ENCODE measurements around the gene ID2. TPM values are rescaled to one million over a fixed set of nuclear protein-coding genes. Genes with fewer than 3 reads are reported as not detected.

Gene ID2
- total and polyA plus RNA-seq, 4 donors: 149 to 488 (median 245) TPM

DNA sequence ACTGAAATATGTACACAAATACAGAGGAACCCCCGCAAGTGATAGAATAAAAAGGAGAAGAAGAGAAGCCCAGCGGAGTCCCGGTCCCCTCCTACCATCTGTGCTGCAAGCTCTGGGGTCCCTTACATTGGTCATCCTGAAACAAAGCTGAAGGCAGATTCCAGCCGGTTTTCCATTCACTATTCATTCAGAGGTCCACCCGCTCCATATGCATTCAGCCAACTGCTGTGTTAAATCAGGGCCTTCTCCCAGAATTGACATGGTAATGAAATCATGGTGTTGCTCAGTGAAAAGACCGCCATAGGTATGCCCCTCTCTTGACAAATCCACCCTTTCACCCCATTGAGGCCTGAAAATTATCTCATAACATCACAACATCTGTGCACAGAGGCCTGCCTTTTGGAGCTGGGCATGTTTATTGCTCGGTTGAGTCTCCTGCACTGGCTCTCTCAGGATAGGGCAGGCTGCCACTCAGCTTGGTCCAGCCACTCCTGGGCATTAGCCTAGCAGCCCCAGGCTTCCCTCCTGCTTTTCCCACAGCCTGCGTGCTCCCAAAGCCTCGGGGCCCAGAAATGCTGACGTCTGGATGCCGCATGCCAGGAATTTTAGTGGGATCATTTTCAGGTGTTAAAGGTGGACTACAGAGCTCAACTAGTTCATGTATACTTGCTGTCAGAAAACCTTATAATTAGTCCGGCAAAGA is 39.3 kb upstream of the ID2 start:
- TF ChIP-seq, protein P1, sequence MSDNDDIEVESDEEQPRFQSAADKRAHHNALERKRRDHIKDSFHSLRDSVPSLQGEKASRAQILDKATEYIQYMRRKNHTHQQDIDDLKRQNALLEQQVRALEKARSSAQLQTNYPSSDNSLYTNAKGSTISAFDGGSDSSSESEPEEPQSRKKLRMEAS (IDR thresholded peaks at IDR 0.05): no peak
- no peak for TF ChIP-seq NR2F2 (IDR thresholded peaks at IDR 0.05)
- TF ChIP-seq HNF4A (conservative IDR thresholded peaks at IDR 0.05): no peak
- TF ChIP-seq, protein P2, sequence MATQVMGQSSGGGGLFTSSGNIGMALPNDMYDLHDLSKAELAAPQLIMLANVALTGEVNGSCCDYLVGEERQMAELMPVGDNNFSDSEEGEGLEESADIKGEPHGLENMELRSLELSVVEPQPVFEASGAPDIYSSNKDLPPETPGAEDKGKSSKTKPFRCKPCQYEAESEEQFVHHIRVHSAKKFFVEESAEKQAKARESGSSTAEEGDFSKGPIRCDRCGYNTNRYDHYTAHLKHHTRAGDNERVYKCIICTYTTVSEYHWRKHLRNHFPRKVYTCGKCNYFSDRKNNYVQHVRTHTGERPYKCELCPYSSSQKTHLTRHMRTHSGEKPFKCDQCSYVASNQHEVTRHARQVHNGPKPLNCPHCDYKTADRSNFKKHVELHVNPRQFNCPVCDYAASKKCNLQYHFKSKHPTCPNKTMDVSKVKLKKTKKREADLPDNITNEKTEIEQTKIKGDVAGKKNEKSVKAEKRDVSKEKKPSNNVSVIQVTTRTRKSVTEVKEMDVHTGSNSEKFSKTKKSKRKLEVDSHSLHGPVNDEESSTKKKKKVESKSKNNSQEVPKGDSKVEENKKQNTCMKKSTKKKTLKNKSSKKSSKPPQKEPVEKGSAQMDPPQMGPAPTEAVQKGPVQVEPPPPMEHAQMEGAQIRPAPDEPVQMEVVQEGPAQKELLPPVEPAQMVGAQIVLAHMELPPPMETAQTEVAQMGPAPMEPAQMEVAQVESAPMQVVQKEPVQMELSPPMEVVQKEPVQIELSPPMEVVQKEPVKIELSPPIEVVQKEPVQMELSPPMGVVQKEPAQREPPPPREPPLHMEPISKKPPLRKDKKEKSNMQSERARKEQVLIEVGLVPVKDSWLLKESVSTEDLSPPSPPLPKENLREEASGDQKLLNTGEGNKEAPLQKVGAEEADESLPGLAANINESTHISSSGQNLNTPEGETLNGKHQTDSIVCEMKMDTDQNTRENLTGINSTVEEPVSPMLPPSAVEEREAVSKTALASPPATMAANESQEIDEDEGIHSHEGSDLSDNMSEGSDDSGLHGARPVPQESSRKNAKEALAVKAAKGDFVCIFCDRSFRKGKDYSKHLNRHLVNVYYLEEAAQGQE (IDR thresholded peaks at IDR 0.05): no peak
- no peak for TF ChIP-seq EGR1 (IDR thresholded peaks at IDR 0.05; ENCODE audit: low read depth in 2 of 2)
- no peak for TF ChIP-seq RAD21 (IDR thresholded peaks at IDR 0.05)
- TF ChIP-seq, protein P3, sequence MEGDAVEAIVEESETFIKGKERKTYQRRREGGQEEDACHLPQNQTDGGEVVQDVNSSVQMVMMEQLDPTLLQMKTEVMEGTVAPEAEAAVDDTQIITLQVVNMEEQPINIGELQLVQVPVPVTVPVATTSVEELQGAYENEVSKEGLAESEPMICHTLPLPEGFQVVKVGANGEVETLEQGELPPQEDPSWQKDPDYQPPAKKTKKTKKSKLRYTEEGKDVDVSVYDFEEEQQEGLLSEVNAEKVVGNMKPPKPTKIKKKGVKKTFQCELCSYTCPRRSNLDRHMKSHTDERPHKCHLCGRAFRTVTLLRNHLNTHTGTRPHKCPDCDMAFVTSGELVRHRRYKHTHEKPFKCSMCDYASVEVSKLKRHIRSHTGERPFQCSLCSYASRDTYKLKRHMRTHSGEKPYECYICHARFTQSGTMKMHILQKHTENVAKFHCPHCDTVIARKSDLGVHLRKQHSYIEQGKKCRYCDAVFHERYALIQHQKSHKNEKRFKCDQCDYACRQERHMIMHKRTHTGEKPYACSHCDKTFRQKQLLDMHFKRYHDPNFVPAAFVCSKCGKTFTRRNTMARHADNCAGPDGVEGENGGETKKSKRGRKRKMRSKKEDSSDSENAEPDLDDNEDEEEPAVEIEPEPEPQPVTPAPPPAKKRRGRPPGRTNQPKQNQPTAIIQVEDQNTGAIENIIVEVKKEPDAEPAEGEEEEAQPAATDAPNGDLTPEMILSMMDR (IDR thresholded peaks at IDR 0.05; ENCODE audit: low read depth, low read length, missing input control): no peak
- peaks cover 0 to 2% (median 0%) of the 10 kb centered on the region in 4 donors for H3K36me3 ChIP-seq (ENCODE audit: control insufficient read depth in 4 of 4, insufficient read depth in 3 of 4, low read depth in 1 of 4, low read length in 3 of 4)
- WGBS: 94% methylated on average over 12 of the region's 12 CpGs
- H3K27me3 ChIP-seq (ENCODE audit: control insufficient read depth in 4 of 4, insufficient read depth in 4 of 4, low read length in 3 of 4): no peaks in the 10 kb centered on the region
- no peak for DNase-seq (ENCODE audit: low spot score)
- no peak overlapping the region for H3K27ac ChIP-seq (ENCODE audit: low read depth in 1 of 2, low read length in 2 of 2)
- H3K9ac ChIP-seq (ENCODE audit: low read depth in 1 of 2, low read length in 2 of 2): no peak overlapping the region
- H3K4me3 ChIP-seq (ENCODE audit: low read depth in 1 of 3, low read length in 3 of 3): no peak overlapping the region
- no peaks in the 10 kb centered on the region for H3K9me3 ChIP-seq (ENCODE audit: control insufficient read depth in 4 of 4, low read length in 3 of 4)
- no peaks in the 10 kb centered on the region for H3K4me1 ChIP-seq (ENCODE audit: control insufficient read depth in 4 of 4, insufficient read depth in 4 of 4, low read length in 3 of 4)

DNA sequence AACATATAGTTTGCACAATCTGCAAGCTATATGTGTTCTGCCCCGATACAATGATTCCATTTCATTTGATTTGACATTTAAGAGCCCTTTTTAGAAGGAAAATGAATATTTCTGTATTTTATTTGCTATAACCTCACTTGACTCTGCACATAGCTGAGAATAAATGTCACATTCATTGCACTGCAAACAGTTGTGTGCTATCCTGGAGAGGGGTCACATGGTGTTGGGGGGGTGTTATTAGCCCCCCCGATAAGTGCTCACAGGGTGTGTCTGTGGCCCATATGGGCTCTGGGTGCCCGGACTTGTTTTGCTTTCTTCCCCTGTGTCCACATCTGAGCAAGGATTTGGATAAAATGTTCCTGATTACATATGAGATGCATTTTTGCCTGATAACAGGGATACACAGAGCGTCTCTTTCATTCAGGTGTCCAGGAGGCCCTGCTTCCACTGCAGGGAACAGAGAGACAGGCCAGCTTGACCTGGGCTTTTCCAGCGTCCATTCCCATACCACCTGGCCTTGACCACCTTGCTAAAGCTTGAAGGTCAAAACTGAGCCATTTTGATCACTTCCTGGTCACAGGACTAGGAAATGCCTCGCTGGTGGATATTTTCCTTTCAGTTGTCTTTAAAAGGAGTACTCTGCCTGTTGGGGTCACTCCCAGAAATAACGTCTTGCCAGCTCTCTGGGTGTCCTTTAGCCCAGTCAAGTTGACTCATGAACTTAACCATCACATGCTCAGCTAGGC is 38.4 kb upstream of the ID2 start:
- H3K27ac ChIP-seq (ENCODE audit: low read depth in 1 of 2, low read length in 2 of 2): no peak overlapping the region
- TF ChIP-seq TAF1 (conservative IDR thresholded peaks at IDR 0.05) (no peak), NR2F2 (IDR thresholded peaks at IDR 0.05) (no peak), RAD21 (IDR thresholded peaks at IDR 0.05) (no peak), HNF4A (conservative IDR thresholded peaks at IDR 0.05) (no peak), HNF4G (IDR thresholded peaks at IDR 0.05) (no peak), SP1 (IDR thresholded peaks at IDR 0.05) (no peak), FOXA1 (IDR thresholded peaks at IDR 0.05) (no peak), EGR1 (IDR thresholded peaks at IDR 0.05; ENCODE audit: low read depth in 2 of 2) (no peak)
- TF ChIP-seq, protein P2 (IDR thresholded peaks at IDR 0.05): no peak
- TF ChIP-seq, protein P3 (IDR thresholded peaks at IDR 0.05; ENCODE audit: low read depth, low read length, missing input control): no peak
- TF ChIP-seq, protein P4, sequence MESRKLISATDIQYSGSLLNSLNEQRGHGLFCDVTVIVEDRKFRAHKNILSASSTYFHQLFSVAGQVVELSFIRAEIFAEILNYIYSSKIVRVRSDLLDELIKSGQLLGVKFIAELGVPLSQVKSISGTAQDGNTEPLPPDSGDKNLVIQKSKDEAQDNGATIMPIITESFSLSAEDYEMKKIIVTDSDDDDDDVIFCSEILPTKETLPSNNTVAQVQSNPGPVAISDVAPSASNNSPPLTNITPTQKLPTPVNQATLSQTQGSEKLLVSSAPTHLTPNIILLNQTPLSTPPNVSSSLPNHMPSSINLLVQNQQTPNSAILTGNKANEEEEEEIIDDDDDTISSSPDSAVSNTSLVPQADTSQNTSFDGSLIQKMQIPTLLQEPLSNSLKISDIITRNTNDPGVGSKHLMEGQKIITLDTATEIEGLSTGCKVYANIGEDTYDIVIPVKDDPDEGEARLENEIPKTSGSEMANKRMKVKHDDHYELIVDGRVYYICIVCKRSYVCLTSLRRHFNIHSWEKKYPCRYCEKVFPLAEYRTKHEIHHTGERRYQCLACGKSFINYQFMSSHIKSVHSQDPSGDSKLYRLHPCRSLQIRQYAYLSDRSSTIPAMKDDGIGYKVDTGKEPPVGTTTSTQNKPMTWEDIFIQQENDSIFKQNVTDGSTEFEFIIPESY (IDR thresholded peaks at IDR 0.05): no peak
- TF ChIP-seq, protein P1 (IDR thresholded peaks at IDR 0.05): no peak
- TF ChIP-seq, protein P5, sequence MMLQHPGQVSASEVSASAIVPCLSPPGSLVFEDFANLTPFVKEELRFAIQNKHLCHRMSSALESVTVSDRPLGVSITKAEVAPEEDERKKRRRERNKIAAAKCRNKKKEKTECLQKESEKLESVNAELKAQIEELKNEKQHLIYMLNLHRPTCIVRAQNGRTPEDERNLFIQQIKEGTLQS (IDR thresholded peaks at IDR 0.05): no peak

More for the DNA sequence above, 38.4 kb upstream of the ID2 start:
- no peaks in the 10 kb centered on the region for H3K4me1 ChIP-seq (ENCODE audit: control insufficient read depth in 4 of 4, insufficient read depth in 4 of 4, low read length in 3 of 4)
- no peak for DNase-seq (ENCODE audit: low spot score)
- WGBS: 87% methylated on average over 7 of the region's 7 CpGs
- H3K9ac ChIP-seq (ENCODE audit: low read depth in 1 of 2, low read length in 2 of 2): no peak overlapping the region
- no peaks in the 10 kb centered on the region for H3K9me3 ChIP-seq (ENCODE audit: control insufficient read depth in 4 of 4, low read length in 3 of 4)
- no peaks in the 10 kb centered on the region for H3K27me3 ChIP-seq (ENCODE audit: control insufficient read depth in 4 of 4, insufficient read depth in 4 of 4, low read length in 3 of 4)
- H3K4me3 ChIP-seq (ENCODE audit: low read depth in 1 of 3, low read length in 3 of 3): no peak overlapping the region
- peaks cover 0 to 2% (median 0%) of the 10 kb centered on the region in 4 donors for H3K36me3 ChIP-seq (ENCODE audit: control insufficient read depth in 4 of 4, insufficient read depth in 3 of 4, low read depth in 1 of 4, low read length in 3 of 4)
